Mucosa of descending colon (tissue), 3 donors: ENCODE data around the gene TNRC6B. TPM values are rescaled to one million over a fixed set of nuclear protein-coding genes. Genes with fewer than 3 reads are reported as not detected.

Experiments
- ATAC-seq: fragments of 200-7000 bp; cut with Tn5 transposase; one replicate; pipeline ENCODE4 v1.9.1; 2020; ENCODE audit warnings: mild to moderate bottlenecking, moderate library complexity
- DNase-seq, 3 donors: peaks; one replicate each; pipeline ENCODE4 v3.0.0-alpha.2; 2020
- H3K36me3 ChIP-seq: fragments of 200-600 bp; one replicate; pipeline ENCODE4 v1.8.0; 2021; ENCODE audit warnings: low read depth, mild to moderate bottlenecking
- H3K4me1 ChIP-seq: fragments of 200-600 bp; one replicate; pipeline ENCODE4 v1.8.0; 2021; ENCODE audit warnings: low read depth, mild to moderate bottlenecking
- H3K4me3 ChIP-seq: fragments of 200-600 bp; one replicate; pipeline ENCODE4 v1.8.0; 2021; ENCODE audit warnings: mild to moderate bottlenecking
- H3K9me3 ChIP-seq: fragments of 200-600 bp; one replicate; pipeline ENCODE4 v1.8.0; 2021; ENCODE audit warnings: mild to moderate bottlenecking
- intact Hi-C, 2 donors: fragments of 100-400 bp; cut with DNase I in 1 of 2; cut with micrococcal nuclease in 1 of 2; formaldehyde crosslinking; loops; one replicate each; pipeline versions ENCODE4 v1.11.0 to v1.11.1; 2022; cut with DNase I, micrococcal nuclease
- total RNA-seq, 3 donors: library from RNA; stranded (reverse); fragmentation: NEBNext Ultra II Directional in 2 of 3; extraction: Animal tissue kit (Norgen Biotek cat#: 25700) in 2 of 3; gene quantifications; one replicate each; pipeline versions ENCODE4 v1.2.1 to v1.2.4, GENCODE V29; 2021 to 2023
- TF ChIP-seq, protein P1 (sequence below): fragments of 200-600 bp; IDR thresholded peaks from one replicate; pipeline ENCODE4 v1.8.0; 2022; ENCODE audit warnings: antibody characterized with exemption, mild to moderate bottlenecking
- donor health status: DM: no; HTN: no; CAD: no; lungs with moderate emphysema.
- donor health status: DM: no; HTN: no; CAD: no.
- donor health status: DM: no; HTN: yes; CAD: no.

The TNRC6B gene
- total RNA-seq, 3 donors from 2014 or later, result 58.6 to 72.9 (median 58.9) TPM

DNA sequence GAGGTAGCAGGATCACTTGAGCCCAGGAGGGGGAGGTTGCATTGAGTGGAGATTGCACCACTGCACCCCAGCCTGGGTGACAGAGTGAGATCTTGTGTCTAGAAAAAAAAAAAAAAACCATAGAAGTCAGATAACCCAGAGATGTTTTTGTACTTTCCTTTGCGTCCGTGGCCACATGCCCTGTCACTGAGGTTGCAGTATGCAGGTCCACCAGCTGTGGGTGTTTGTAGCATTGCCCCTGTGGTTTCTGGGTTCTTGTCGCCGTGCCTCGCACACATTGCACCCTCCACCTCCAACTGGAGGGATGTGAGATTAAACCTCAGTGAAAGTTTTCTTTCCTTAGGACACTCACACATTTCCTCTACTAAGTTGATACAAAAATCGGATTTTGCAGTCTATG lies 70.3 kb downstream of the TNRC6B start:
- ATAC-seq, result peak; percentile 72
- Histone ChIP-seq H3K9me3 (no peaks in the 10 kb centered on the region), H3K4me3 (no peak overlapping the region), H3K4me1 (peaks cover 7% of the 10 kb centered on the region), H3K36me3 (no peaks in the 10 kb centered on the region)
- intact Hi-C loops, result no loop called here
- peak in 1 of 3 donors; percentile 56 for DNase-seq
- TF ChIP-seq, protein P1, sequence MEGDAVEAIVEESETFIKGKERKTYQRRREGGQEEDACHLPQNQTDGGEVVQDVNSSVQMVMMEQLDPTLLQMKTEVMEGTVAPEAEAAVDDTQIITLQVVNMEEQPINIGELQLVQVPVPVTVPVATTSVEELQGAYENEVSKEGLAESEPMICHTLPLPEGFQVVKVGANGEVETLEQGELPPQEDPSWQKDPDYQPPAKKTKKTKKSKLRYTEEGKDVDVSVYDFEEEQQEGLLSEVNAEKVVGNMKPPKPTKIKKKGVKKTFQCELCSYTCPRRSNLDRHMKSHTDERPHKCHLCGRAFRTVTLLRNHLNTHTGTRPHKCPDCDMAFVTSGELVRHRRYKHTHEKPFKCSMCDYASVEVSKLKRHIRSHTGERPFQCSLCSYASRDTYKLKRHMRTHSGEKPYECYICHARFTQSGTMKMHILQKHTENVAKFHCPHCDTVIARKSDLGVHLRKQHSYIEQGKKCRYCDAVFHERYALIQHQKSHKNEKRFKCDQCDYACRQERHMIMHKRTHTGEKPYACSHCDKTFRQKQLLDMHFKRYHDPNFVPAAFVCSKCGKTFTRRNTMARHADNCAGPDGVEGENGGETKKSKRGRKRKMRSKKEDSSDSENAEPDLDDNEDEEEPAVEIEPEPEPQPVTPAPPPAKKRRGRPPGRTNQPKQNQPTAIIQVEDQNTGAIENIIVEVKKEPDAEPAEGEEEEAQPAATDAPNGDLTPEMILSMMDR, result no peak

DNA sequence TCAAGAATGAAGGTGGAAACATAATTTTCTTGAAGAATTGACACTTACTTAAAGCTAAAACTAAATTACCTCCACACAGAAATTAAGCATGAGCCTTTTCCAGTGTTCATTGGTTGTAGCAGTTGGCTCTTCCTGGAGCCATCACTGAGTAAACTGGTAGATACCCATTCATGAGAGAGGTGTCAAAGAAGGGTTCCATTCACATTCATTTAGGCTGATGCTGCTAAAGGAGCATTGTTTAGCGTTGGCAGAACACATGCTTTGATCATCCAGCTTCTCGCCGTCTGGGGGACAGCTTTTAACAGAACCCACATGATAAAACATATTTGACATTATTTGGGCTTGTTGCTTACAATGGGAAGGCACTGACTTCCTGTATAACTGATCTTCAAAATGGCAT lies 71.6 kb downstream of the TNRC6B start:
- TF ChIP-seq, protein P1, result no peak
- Histone ChIP-seq H3K4me1 (no peaks in the 10 kb centered on the region), H3K4me3 (no peak overlapping the region), H3K9me3 (no peaks in the 10 kb centered on the region), H3K36me3 (no peaks in the 10 kb centered on the region)
- intact Hi-C loops, result no loop called here
- DNase-seq (no peak), ATAC-seq (no peak)

DNA sequence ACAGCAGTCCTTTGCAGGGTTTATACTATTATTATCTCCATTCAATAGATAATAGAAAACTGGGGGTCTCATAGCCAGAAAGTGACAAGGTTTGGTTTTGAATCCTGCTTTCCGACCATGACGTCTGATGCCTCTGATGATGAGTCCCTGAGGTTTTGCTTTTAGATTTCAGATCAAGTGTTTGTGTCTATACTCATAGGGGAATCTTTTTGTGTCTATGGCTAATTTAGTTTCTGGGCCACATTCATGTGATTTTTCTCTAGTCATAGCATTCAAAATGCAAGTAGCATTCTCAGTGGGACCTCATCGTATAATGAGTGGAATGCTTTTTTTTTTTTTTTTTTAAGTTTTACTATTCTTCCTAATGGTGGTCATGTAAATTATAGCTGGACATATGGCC lies 72.9 kb downstream of the TNRC6B start:
- Histone ChIP-seq H3K36me3 (no peaks in the 10 kb centered on the region), H3K9me3 (no peaks in the 10 kb centered on the region), H3K4me3 (no peak overlapping the region), H3K4me1 (no peaks in the 10 kb centered on the region)
- intact Hi-C loops, result no loop called here
- ATAC-seq (no peak), DNase-seq (no peak)
- TF ChIP-seq, protein P1, result no peak

DNA sequence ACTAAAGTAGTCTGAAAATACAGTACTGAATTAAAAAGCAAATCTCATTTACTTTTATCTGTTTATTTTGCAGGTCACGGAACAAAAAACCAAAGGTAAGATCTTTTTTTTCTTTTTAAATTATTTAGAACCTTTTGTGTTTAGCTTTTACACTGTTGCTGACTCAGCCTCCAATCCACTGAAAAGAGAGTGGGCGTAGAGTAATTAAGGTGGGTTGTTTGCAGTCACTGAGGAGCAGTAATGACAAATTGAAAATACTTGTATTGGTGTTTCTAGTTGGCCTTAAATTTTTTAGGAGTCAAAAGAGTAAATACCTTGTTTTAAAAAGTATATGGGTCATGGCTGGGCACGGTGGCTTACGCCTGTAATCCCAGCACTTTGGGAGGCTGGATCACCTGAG lies 73.4 kb downstream of the TNRC6B start:
- Histone ChIP-seq H3K9me3 (no peaks in the 10 kb centered on the region), H3K4me1 (peaks cover 3% of the 10 kb centered on the region), H3K4me3 (no peak overlapping the region), H3K36me3 (no peaks in the 10 kb centered on the region)
- intact Hi-C loops, result no loop called here
- ATAC-seq, result no peak
- DNase-seq, result no peak
- TF ChIP-seq, protein P1, result no peak

DNA sequence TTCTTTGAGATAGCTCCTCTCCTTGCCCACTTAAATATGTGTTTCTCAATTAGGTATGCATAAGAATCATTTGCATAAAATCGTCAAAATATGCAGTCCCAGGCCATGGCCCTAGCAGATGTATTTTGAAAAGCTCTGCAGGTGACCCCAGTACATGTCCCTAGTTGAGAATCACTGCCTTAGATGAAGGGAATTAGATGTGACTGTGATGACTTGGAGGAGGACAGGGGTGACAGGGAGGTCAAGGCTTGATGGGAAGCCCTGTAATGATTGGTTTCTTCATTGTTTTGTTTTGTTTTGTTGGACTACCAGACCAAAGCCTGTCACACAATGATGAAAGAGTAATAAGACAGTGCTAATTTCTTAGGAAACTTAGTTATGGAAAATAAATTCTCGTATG lies 74.4 kb downstream of the TNRC6B start:
- no peak for ATAC-seq

DNA sequence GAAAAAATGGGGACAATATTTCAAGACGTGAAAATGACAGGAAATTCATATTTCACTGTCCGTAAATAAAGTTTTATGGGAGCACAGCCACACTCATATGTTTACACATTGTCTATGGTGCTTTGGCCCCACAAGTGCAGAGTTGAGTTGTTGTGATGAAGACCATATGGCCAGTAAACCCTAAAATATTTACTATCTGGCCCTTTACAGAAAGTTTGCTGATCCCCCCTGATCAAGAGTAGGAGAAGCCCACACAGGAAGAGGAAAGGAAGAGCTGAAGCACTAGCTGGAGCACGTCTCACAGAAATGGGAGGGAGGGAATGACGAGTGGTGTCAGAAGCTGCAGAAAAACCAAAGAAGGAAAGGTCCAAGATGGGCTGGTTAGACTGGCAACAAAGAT lies 78.8 kb downstream of the TNRC6B start:
- no peak for DNase-seq
- no peak overlapping the region for H3K4me3 ChIP-seq
- intact Hi-C loops, result no loop called here
- H3K9me3 ChIP-seq, result no peaks in the 10 kb centered on the region
- TF ChIP-seq, protein P1, result no peak
- H3K36me3 ChIP-seq, result no peaks in the 10 kb centered on the region
- H3K4me1 ChIP-seq, result peaks cover 26% of the 10 kb centered on the region
- no peak for ATAC-seq

More for the DNA sequence above, 74.4 kb downstream of the TNRC6B start:
- H3K4me1 ChIP-seq, result peaks cover 7% of the 10 kb centered on the region
- no peak overlapping the region for H3K4me3 ChIP-seq
- intact Hi-C loops, result no loop called here
- H3K36me3 ChIP-seq, result no peaks in the 10 kb centered on the region
- TF ChIP-seq, protein P1, result no peak
- DNase-seq, result no peak
- H3K9me3 ChIP-seq, result no peaks in the 10 kb centered on the region
